Anterior cingulate cortex (tissue), 58 donors: Measurements from ENCODE around the gene ATP5PO.

Experiments
- DNase-seq, 58 donors: peaks; one replicate each; lab custom pipeline; 2025; lab: John Stamatoyannopoulos, UW

Gene ATP5PO

DNA sequence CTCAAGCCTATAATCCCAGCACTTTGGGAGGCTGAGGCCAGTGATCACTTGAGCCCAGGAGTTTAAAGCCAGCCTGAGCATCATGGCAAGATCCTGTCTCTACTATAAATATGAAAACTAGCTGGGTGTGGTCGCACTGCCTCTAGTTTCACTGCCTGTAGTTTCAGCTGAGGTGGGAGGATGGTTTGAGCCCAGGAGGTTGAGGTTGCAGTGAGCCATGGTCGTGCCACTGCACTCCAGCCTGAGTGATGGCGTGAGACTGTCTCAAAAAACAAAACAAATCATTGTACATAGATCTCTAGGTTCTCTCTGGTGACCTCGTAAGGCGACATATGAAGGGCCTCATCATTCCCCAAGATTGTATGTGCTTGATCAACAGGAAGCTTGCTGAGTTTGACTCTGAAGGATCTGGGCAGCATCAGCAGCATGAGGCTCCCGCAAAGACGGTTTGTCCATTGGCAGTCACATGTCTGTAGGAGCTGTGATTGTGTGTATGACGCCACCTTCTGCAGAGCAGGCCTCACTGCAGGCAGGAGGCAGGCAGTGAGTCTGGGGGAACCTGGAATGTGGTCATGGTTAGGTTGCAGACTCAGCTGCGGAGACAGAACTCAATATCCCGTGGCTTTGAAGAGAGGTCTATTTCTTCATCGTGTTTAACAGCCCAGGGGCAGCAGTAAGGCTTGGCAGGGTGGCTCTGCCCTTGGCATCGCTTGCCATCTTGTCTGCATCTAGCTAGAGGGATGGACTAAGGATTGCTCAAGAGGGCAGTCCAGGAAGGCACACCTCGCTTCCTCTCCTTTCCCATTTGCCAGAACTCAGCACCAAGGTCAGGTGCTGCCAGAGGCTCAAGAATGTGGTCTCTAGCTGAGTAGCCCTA is 14.0 kb downstream of the ATP5PO start:
- DNase-seq, result peak in 36 of 58 donors; percentile 4 to 46 (median 18)

DNA sequence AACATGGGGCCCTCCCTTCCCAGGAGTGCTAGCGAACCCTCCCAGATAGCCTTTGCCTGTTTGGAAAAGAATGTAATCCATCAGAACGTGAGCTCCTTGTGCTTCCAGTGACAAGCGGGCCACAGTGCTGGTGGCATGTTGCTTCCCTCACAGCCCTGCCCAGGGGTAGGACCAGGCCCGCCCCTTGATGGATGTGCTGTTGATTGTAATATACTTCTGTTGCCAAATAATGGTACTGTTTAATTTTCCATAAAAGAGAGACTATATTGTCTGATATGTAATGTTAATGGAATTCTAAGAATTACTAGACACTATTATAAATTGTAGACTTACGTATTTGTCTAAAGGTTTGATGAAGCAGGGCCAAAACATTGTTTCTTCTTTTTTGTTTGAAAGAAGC is 16.4 kb downstream of the ATP5PO start:
- DNase-seq, result no peak

DNA sequence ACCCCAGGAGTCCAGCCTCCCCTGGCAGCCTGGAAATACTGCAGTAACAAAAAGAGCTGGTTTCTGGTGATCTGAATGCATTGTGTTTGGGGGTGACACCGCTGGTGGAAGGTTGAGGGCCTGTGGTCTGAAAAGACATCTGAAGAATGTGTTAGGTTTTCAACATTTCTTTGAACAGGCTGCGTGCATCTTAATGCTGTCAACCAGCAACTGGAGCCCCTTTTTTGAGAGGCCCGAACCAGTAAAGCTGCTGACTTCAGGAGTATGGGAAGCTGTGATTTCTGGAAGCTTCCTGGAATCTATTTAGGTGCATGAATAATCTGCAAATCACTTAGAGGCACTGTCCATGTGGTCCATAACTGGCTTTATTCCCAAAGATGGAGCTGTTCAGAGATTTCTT is 17.0 kb downstream of the ATP5PO start:
- no peak for DNase-seq

DNA sequence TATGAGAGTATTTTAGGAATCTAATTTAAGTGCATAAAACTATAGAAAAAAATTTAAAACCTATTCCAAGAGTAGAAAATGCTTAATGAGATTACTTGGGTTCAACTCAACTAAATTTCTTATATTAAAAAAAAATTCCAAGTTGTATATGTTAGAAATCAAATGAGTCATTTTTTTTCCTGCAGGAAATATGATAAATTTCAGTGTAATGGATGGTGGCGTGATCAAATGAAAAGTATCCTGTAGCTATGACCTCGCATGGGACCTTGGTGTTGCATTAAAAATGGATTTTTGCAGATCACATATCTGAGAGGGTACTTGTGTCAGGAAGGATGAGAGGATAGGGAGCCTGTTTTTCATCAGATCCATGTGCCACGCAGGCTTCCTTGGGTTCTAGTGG is 17.9 kb downstream of the ATP5PO start:
- no peak for DNase-seq

DNA sequence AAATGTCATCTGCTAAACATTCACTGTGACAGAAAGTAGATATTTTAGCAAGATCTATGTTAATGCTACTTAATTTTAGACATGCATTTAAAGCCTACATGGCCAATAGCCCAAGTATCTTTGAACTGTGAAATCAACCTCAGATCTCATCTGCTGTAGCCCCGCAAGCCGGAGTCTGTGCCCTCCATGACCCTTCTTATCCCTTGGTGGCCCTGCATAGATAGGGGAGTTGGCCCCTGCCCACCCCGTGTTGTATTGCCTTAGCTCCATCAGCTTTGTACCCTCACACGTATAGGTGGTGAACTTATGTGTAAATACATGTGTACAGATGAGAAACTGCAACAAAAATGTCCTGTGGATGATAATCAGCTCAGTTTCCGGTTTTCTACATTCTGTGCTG is 18.5 kb downstream of the ATP5PO start:
- DNase-seq, result no peak

DNA sequence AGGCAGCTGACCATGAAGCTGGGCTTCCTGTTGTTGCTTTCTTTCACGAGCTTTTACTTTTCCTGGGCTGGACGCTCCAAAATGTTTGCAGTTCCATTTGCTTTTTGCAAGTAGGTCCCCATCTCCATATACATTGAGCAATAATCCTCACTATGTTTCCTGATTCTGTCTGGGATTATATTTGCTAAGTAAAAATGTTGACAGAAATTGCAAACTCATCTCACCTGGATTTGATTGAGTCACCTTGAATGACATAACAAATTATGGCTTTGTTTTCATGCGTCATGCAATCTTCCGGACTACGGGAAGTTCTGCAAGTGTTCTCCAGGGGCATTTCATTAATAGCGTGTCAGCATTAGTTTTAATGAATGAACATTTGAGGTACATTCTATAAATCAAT is 18.9 kb downstream of the ATP5PO start:
- DNase-seq, result no peak

DNA sequence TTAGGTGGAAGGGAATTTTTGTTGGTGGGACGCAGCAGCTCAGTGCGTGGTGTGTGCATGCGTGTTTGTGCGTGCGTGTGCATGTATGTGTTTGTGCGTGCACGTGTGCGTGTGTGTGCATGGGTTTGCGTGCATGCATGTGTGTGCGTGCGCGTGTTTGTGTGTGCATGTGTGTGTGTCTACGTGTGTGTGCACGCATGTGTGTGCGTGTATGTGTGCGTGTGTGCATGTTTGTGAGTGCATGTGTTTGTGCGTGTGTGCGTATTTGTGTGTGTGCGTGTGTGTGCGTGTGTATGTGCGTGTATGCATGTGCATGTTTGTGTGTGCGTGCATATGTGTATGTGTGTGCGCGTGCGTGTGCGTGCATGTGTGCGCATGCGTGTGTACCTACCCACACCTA is 20.2 kb downstream of the ATP5PO start:
- DNase-seq, result no peak

DNA sequence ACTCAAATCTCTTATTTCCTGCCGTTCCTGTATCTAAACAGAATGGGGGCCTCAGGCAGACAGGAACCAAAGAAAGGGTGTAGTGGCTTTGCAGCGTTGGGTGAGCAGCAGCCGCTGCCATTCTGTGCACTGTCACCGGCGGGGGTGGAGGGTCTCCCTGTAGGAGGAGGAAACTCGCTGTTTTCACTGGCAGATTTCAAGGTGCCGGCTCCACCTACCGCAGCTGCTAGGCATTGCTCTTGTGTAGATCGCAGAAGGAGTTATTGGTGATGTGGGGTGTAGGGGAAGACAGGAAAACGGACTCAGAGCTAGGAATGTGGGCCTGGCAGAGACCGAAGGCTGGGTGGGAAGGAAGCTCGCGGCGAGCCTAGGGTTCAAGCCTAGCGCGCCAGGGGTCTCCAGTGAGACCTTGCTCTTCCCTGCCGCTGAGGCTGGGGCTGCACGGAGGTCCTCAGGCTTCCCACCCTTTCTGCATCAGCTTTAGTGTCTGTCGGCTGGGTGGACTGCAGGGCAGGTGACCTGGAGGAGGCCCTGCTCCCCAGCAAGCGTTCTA is 20.8 kb downstream of the ATP5PO start:
- DNase-seq, result peak in 57 of 58 donors; percentile 7 to 88 (median 56)

DNA sequence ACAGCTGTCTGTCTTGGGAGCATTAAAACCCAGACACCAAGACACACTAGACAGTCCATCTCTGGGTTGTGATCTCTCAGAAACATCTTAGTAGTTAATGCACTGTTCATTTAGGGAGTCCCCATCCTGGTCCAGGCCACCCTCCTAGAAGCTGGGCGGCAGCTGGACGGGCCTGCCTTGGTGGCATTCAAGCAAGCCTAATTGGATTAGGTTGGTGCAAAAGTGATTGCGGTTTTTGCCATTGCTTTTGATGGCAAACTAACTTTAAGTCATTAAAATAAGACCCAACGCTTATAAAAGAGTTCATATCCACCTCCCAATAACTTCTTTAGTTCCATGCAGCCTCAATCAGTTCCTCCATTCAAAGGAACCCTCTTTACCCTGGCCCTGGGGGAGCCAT is 21.7 kb downstream of the ATP5PO start:
- DNase-seq, result no peak

DNA sequence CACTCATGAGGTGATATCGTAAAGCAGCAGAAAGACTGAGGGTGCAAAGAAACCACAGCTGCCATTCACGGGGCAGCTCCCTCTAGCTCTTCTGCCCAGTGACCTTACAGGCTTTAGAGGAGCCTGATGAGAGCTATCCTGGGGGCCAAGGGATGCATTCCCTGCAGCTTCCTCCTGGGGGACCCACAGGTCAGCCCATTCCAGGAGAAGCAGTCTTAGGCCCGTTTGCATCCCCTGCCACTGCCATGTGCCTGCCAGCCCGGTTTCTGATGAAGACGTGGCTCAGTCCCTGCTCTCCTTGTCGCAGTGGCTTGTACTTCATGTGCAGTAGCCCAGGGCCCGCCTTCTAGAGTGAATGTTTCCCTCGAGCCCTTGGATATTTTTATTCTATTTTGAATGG is 22.8 kb downstream of the ATP5PO start:
- no peak for DNase-seq

DNA sequence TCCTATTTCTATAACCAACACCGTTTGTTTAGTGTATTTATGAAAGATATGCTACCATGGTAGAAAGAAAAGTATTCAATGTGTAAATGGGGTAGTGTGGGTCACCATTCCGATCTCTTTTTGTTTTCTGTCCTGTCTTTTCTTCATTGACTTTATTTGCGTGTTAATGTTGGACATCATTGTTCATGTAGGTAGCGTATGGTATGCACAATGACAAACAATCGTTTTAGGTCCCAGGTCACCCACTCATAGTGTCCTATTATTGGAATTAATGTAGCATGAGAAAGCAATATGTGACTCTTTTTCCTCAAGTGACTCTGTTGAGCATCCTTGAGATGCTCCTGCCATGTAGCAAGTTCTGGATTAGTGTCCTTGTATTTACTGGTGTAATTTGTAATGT is 25.4 kb downstream of the ATP5PO start:
- DNase-seq, result no peak

DNA sequence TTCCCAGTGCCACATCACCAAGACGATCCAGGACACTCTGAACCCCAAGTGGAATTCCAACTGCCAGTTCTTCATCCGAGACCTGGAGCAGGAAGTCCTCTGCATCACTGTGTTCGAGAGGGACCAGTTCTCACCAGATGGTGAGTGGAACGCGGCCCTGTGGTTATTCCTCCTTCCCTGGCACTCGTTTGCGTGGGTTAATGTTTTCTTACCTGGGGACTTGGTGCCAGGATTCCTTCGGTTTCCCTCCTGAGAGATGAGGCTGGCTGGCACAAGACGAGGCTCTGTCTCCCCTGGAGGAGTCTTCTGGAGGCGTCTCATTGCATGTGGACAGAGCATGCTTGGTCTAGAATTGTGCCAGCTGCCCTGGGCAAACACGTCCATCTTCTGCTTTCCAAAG is 29.3 kb downstream of the ATP5PO start:
- no peak for DNase-seq

DNA sequence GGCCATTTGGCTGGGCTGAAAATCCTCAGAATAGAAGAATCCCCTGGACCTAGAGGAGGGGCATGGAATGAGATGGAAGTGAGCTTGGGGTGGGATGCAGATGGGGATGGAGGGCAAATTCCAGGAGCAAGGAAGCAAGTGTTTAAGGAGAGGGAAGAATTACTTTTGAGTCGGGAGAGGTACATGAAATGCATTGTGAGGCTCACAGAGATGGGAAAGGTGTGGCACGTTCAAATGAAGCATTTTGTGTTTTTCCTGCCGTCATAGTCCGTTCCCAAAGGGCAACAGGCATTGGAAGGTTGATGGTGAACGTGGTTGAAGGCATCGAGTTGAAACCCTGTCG is 30.5 kb downstream of the ATP5PO start:
- no peak for DNase-seq

DNA sequence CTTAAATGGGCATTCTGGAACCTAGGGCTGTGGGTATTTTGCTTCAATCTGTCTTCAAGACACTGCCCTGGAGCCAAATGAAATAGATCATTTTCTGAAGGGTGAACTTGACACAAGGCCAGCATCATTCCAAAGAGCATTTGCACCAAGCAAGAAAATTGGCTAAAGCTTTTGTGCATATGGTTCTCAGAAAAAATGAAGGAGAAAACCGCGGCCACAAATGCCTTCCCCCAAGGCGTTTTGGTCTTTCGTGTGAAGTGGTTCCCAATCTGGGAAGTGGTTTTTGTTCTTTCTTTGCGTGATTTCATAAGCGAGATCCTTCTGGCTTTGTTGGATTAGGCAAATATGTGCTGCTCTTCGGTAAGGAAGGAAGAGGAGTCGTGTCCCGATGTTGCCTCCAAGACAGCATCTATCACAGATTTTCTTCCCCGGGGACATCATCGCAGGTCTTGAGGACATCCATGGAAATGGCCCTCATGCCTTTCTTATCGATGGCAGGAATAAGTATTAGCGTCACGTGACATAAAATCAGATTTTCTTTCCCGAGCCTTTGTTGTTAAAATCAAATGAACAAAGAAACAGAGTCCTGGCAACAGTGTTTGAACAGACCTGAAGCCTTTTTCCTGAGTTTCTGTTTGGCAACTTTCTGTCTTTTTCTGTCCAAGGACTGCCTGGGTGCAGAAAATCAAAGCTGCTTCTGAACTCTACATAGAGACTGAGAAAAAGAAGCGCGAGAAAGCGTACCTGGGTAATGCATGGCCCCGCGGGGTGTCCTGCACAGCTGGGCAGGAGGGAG is 31.0 kb downstream of the ATP5PO start:
- DNase-seq, result no peak

DNA sequence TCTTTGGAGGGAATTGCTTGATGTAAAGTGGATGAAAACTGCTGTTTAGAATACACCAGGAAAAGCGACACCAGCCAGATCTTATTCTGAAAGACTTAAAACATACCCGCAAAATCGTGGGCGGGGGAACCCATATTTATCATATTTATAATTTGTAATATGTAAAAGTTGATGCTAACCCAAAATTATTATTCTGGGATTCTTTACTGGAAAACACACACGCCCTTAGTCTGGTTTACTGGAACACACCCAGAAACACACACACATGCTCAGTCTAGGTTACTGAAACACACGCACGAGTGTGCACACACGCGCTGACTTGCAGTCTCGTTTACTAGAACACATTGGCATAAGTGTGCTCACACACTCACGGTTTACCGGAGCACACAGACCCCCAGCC is 32.5 kb downstream of the ATP5PO start:
- DNase-seq, result no peak

DNA sequence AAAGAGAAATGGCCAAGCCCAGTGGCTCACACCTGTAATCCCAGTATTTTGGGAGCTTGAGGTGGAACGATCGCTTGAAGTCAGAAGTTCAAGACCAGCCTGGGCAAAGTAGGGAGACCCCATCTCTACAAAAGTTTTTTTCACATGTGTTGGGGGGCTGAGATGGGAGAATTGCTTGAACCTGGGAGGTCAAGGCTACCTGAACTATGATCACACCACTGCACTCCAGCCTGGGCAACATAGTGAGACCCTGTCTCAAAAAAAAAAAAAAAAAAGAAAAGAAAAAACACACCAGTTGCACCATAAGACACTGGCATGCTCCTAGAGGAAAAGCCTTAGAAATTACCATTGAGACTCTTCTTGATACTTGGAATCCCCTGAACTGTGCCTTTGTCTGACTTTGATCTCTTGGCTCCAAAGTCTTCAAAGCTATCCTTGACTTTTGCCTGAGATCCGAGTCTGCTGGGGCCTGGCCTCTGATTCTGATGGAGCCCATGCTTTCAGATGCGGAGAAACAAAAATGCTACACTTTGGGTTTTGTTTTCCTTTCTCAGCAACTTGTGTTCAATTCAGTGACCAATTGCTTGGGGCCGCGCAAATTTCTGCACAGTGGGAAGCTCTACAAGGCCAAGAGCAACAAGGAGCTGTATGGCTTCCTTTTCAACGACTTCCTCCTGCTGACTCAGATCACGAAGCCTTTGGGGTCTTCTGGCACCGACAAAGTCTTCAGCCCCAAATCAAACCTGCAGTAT is 33.7 kb downstream of the ATP5PO start:
- DNase-seq, result no peak

DNA sequence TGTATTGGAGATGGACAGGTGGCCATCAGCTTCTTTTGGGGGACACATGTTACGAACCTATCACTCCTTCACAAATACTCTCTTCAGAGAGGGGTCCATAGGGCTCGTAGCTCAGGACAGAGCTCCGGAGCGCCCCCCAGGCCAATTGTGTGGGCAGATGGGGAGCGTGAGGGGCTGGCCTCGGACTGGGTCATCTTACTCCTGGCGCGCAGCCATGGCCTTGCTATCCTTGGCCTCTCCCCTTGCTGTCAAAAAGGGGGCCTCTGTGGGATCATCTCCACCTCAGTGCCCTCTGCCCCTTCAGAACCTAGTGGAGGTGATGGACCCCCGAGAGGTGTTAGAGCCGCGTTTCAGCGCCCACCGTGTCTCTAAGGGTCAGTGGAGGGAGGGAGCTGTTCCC is 35.0 kb downstream of the ATP5PO start:
- DNase-seq, result no peak

DNA sequence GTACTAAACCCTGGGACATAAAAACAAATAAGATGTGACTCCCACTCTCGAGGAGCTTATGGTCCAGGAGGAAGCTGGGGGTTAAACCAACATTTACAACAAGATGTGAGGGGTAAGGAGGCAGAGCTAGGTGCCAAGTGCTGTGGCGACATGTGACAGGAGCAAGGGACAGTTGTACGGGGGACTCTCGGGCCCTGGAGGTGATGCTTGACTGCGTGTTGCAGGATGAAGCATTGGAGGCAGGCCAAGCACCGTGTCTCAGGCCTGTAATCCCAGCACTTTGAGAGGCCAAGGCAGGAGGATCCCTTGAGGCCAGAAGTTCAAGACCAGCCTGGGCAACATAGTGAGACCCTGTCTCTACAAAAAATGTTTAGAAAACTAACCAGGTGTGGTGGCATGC is 36.8 kb downstream of the ATP5PO start:
- DNase-seq, result no peak

DNA sequence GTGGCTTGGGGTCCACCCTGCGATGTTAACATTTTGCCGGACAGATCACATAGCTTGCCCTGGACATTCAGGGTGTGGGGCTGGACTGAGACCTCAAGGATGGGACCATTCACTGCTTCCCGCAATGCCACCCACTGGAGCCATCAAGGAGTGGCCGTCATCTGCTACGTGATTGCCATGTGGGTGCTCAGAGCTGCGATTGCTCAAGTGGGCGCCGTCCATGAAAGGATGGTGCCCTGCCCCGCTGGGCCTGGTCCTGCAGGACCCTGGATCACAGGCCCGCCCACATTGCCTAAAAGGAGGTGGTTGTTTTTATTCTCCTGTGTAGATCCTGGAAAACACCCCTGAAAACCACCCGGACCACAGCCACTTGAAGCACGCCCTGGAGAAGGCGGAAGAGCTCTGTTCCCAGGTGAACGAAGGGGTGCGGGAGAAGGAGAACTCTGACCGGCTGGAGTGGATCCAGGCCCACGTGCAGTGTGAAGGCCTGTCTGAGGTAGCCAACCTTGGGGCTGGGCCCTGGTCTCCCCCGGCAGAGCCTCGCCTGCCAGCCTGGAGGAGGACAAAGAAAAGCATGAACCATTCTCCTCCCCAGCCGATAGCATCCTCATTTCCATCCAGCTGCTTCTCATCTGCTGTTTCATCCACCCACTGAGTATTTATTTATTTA is 40.4 kb downstream of the ATP5PO start:
- DNase-seq, result no peak

DNA sequence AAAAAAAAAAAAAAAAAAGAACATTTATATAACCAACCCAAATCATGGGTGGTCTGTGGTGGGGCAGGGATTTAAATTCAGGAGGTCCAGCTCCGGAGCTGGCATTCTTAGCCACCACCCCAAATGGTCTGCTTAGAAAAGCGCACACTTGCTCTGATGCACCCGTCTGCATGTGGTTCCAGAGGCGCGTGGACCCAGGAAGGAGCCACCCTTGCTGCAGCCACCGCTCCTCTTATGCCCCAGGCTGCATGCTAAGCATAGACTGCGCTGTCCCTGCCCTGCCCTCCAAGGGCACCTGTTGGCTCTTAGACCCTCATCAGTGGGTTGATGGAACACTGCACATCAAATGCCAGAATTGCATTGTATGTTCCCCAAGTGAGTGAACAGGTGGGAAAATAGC is 41.4 kb downstream of the ATP5PO start:
- DNase-seq, result no peak
